ENCODE data around the gene NCKAP5.

- TF ChIP-seq CTCF (IDR thresholded peaks at IDR 0.05) (peak in 1 of 7 experiments; percentile 12), POLR2A (IDR thresholded peaks at IDR 0.05) (no peak)
Observed at GRCh38 chr2:132645176-132645575, 923.1 kb downstream of the NCKAP5 start.
